Measurements from ENCODE around the gene LPP.
A peak's percentile ranks its signal among the peaks of the same experiment; 100 is the strongest.

LPP gene

DNA sequence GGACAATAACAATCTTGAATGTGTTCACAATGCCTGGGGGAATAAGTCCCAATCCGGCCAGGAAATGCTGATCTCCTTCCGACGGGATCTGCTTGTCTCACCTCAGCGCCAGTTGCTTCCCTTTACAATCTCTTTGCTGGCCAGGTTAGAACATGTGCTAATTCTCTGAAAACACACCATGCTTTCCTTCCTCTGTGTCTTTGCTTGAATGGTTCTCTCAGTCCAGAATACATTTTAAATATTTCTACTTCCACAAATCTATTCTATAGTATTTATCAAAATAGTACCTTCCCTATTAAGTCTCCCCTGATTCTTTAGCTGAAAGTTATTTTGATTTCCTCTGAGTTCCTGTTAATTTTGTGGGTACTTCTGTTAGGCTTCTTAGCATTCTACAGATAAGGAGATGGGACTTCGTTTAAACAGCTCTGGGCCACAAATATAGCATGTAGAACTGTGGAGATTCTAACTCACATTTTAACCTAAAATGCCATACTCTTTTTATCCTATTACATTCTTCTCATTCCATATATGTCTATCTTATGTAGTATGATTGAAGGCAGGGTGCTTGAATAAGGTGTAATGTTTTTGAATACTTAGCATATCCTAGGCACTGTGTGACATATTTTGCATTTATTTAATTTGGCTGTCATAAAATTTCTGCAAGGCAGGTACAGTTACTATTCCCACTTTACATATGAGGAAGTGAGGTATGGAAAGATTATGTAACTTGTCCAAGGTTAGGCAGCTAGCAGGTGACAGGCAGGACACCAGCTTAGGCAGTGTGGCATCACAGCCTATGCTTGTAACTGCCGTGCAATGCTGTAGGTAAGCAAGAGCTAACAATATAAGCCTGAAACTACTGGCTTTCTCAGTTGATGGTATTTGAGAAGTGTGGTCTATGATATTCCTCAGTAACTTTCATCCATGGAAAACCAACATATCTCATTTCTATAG lies 299.8 kb downstream of the LPP start:
- no peak for DNase-seq

DNA sequence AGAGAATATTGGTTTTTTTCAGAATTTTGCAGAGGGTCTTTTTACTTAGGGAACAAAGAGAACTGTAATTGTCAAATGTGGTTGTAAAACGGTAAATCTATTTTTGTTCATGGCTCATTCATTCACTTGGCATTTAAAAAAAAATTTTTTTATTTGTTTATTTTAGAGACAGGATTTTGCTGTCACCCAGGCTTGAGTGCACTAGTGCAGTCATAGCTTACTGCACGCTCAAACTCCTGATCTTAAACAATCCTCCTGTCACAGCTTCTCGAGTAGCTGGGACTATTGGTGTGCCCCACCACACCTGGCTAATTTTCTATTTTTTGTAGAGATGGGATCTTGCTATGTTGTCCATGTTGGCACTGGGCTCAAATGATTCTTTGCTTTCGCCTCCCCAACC lies 301.8 kb downstream of the LPP start:
- DNase-seq: no peak

DNA sequence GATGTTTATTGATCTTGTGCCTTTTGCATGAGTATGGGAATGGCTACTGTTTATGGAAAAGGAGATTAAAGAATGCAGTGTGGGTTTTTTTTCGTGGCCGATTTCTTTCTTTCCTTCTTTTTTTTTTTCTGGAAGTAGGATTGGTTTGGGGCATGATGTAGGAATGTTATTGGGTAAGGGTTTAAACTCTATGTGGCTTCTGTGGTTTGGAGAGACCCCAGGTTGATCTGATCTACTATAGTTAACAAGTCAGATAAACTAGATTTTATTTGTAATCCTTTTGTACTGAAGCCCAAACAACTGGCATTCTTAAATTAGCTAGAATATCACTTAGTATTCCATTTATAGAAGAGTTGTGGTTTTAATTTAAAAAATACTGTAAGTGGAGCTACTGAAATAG lies 304.8 kb downstream of the LPP start:
- DNase-seq: no peak

DNA sequence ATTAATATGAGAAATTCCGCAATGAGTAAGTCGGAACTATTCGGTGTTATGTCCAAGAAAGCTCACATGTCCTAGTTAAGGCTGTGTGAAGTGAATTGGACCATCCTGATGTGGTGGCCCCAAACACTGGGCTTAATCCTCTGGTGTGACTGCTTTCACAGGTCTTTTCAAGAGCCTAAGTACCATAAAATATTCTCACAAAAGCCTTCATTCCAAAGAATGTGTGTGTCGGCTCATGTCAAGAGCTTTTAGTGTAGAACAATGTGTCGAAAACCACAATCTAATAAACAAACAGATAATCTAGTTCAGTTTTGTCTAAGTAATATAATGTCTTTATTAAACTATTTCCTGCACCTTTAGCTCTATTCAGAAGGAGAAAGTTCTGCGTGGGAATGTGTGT lies 311.4 kb downstream of the LPP start:
- DNase-seq: no peak

DNA sequence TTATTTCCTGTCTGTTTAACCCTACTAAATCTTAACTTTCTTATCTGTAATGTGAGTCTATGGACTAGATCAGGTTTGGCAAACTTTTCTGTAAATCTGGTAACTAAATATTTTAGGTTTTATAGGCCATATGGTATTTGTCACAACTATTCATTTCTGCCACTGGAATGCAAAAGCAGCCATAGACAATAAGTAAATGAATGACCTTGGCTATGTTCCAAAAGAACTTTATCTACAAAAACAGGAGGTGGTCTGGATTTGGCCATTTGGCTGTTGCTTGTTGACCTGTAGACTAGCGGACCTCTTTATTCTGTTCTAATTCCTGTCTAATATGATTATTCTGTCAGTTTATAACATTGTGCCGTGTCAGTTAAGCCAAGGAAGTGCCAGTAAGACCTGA lies 314.2 kb downstream of the LPP start:
- no peak for DNase-seq

DNA sequence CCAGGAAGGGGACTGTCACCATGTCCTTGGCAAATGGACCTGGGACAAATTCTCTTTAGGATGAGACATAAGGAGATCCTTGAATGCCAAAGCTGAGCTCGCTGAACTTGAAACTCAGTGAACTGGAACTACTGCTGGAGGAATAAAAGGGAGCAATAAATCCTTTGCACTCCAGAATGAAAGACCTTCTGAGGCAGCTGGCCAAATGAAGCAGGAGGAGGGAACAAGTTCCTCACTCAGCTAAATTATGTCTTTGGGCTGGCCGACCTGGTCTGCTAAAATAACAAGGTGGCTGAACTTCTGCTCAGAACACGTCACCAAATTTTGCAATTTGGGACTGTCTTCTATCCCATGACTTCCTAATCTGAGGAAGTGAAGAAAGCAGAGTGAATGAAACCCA lies 314.7 kb downstream of the LPP start:
- no peak for DNase-seq

DNA sequence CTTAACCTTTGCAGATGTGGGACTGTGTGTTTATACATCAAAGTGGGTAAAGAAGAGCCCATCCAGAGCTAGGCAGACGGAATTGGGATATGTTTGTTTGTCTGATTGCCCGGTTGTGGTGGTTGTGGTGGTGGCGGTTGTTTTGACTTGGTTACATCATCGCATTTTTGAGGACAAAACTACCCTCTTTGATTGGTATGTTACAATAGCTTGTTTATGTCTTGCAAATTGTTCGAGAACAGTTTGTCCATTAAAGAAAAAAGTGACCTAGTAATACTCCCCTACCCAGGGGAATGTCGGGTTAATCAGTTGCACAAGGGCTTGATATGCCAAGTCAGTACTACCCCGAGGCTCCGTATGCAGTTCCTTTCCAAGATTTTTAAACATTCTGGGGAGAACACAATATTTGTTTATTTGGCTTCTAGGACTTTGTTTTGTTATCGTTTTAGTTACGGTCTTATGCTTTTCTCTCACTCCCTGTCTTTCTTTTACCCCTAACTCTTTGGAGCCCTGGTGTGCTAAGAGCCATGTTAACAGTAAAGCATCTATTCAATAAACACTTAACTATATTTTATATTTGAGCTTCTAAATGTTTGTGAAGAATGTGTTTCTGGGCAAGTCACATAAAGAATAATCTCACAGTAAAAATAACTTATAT lies 315.4 kb downstream of the LPP start:
- no peak for DNase-seq

DNA sequence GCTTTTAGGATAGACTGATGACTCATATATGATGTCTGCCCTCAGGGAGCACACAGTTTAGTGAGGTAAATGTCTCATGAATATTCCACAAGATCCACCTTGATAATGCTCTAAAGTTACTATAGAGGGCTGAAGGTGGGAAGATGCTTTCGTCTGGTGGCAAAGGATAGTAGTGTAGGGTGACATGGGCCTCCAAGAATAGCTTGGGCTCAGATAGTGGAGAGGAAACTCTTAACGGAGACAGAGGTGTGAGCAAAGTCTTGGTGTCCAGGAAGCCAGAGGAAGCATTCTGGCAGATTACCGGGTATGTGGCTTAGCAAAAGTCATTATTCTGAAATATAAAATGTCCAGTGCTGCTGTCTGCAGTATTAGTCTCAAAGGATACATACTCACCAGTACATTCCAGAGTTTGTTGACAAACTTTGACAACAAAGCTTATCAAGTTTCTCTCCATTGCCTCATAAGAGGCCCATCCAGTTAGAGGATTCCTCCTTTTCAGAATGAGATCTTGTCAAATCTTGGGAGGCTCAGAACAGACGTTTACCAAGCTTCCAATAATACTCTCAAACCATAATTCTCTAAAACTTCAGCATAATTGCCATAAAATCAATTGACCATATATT lies 316.7 kb downstream of the LPP start:
- no peak for DNase-seq

DNA sequence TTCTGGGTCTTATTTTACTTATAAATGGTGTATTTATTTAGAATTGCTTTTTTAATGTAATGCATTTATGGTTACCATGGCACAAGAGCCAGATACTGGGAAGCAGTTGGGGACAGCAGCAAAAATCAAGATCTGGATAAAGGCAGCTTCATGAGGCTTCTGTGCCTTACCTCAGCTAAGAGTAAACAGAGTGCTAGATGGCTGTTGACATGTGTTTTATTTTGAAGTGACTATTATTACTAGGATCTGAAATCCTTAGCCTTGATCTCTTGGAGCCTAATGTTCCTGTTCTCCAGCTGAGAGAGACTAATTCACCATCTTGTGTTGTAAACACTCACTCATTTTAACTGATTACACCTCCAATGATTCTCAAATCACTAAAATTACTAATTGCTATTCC lies 317.8 kb downstream of the LPP start:
- DNase-seq: no peak

DNA sequence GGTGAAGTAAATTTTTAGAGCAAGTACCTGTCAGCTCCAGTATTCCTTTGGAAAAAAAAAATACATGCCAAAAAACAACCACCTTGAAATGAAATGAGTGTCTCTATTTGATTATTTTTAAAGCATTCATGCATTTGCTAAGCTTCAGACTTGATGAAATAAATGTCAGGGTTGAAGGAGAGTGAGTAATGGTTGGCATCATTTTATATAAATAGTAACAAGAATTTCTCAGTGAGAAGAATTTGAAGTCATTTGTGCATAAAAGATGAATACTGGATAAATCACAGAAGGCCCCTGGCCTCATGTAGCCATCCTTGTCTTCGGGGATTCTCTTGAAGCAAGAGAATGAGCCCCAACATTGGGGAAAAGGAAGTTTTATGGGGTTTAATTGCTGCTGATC lies 318.4 kb downstream of the LPP start:
- no peak for DNase-seq

DNA sequence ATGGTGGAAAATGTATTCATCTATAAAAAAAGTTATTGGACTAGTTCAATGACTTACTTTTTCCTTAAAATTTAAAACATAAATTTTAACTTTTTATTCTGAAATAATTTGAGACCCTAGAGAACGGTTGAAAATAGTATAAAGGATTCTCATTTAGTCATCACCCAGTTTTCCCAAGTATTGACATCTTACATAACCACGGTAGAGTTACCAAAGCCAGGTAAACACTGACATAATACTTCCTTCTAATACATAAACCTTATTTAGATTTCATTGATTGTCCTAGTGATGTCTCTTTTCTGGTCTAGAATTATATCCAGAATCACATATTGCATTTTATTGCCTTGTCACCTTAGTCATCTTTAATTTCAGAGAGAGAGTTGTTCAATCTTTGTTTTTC lies 319.1 kb downstream of the LPP start:
- no peak for DNase-seq

DNA sequence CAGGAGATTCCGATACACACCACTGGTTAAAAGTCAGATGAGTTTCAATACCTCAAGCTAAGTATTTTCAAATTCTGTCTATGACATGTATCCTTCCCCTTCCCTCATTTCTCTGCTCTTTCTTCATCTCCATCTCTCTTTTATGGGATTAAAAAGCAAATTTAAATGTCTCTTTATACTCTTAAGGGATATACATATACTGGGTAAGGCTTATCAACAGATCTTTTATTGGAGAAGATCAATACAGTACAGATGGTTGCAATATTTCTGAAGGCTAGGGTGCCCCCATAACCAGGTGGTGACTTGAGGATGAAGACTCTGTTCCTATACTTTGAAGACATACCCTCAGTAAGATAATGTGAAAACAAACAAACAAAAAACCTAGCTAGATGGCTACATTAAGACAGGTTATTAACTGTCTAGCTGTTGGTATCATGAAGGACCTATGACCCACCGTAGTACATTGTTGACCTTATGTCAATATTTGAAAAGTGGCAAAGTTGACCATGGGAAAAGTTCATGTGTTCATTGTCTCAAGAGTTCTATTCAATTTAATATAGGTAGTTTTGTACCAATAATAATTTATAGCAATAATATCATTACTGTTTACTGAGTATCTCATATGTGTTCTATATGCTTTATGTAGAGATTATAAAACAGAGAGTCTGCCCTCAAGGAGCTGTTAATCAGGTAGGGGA lies 319.8 kb downstream of the LPP start:
- DNase-seq: no peak

DNA sequence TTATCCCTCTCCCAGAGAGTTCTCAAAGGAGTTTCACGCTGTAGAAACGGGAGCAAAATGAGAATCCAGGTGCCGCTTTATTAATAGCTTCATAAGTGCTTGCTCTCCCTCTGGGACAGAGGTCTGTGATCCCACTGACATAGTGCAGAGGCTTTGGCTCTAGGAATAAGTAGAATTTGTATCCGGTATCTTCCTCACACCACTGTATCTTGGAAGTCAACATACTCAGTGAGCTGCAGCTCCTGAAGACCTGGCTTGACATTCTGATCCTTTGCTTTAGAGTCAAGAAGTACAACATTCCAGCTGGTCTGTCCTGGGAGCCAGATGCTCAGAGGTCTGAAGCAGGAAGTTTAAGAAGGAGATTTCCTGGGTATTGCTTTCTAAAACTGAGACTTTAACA lies 323.0 kb downstream of the LPP start:
- DNase-seq: peak; percentile 10

DNA sequence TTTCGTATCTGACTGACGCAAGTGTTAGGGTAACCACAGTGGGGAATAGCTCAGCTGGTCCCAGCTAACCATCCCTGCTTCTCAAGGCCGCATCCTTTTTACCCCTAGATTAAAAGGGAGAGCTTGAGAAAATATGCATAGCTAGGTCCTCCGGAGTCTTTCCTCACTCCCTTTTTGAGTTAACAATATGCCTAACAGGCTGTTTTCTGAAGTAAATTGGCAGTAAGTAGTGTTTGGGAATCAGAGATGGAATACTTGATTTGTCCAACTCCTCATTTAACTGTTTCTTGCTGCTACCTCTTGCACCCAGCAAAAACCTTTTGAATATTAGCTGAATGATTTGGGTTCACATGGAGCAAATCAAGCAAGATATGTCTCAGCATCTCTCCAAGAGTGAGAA lies 326.1 kb downstream of the LPP start:
- DNase-seq: no peak

DNA sequence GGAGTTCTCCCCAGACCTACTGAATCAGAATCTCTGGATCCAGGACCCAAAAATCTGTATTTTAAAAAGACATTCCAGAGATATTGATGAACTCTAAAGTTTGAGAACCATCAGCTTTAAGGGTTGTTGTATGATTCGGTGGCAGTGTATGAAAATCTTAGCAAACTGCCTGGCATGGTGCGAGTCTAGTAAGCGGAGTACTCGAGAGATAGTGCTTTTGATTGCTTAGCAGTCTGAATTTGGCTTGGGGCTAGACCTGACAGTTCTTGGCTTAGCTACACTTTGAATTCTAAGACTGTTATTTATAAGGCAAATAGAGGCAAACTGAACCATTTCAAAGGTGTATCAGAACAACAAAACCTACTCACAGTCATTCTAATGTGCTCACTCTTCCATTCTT lies 329.0 kb downstream of the LPP start:
- DNase-seq: no peak

DNA sequence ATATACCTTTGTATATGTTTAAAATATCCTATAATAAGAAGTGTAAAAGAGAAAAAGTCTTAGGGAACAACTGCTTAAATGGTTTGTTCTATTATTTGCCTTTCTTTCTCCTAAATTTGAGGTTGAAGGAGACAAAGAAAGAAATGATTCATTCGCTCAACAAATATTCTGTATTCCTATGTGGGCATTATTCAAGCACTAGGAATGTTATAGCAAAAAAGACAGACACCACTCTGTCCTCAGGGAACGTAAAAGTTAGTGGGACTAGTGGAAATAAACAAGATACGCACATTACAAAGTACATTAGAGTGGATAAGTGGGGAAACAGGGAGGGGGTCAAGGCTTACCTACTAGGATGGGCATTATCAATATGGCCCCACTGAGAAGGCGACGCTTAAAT lies 332.2 kb downstream of the LPP start:
- no peak for DNase-seq

DNA sequence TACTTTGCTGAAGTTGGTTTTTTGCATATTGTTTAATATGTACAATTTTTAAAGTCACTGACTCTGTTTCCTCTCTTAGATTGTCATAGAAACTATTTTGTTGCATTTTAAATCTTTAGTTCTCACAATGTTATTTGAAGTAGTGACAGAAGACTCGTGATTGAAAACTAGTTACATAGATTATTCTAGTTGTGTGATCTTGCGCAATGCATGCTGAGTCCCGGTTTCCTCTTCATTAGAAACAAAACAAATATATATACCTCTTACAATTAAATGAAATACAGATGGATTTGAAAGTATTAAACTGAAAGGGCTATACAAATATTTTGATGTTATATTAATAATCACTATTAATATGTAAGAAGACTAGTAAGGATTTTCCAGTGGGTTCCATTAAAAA lies 333.0 kb downstream of the LPP start:
- no peak for DNase-seq

DNA sequence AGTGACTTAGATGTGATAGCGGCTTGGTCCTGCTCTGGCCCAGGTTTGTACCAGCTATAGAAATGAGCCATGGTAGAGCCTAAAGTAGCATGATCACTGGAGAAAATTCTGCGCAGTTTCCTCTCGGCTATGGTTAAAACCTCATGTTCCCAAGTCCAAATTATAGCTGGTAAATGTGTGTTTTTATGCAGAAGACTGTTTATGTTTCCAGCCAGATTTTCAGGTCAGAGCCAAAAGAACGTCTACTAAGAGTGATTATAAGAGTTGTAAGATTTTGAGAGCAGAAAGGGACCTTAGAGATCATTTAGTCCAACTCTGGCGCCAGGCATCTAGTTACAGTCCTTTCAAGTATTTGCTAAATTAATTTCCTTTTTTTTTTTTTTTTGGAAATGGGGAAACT lies 333.7 kb downstream of the LPP start:
- no peak for DNase-seq

DNA sequence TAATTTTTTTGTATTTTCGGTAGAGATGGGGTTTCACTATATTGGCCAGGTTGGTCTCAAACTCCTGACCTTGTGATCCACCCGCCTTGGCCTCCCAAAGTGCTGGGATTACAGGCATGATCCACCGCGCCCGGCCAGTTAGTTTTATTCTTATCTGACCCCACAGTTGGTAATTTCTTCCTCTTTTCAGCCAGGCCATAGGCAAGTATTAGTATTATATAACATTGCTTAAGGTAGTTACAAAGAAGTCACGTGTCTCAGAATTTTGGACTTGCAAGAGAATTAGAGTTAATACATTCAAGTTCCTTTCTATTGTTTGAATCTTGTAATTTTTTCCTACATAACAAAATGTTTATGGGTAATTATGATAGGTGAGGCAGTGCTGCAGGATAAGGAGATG lies 334.8 kb downstream of the LPP start:
- DNase-seq: no peak

DNA sequence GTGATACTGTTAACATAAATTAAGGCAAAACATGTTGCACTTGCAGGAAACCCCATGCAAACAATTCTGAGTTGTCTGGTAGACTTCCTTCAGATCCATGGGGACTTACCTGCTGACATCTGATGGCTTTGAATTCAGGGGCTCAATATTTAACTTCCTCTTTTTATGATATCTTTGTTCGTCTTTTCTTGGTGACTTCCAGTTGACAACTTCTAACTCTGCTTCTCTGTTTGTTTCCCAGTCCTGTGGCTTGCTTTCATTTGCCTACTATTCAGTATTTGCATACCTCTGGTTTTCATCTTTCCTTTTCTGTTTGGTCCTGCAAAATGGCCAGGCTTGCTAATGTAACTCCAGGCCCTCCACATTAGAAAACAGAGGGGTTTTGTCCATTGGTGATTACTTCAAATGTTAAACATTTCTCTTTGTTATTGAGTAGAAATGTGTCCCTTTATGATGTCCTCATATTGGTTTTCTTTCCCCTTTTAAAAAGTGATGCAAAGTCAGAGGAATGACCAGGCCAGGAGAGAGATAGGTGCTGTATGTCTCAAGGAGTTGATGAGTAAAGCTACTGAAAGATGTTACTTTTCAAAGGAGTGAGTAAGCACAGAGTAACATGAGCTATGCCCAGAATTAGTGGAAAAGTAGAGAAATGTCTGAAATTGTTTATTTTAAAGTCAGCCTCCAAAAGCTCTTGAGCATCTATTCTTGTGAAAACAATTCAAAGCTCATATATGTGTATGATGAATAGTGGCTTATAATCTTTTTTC lies 335.9 kb downstream of the LPP start:
- DNase-seq: no peak

DNA sequence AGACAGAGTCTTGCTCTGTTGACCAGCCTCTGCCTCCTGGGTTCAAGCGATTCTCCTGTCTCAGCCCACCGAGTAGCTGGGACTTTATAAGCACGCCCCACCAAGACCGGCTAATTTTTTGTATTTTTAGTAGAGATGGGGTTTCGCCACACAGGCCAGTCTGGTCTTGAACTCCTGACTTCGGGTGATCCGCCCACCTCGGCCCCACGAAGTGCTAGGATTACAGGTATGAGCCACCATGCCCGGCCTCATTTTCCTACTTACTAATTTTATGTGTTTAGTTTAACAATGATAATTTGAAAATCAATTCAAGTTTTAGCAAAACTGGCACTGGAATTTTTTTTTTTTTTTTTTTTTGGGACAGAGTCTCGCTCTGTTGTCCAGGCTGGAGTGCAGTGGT lies 336.5 kb downstream of the LPP start:
- DNase-seq: no peak

DNA sequence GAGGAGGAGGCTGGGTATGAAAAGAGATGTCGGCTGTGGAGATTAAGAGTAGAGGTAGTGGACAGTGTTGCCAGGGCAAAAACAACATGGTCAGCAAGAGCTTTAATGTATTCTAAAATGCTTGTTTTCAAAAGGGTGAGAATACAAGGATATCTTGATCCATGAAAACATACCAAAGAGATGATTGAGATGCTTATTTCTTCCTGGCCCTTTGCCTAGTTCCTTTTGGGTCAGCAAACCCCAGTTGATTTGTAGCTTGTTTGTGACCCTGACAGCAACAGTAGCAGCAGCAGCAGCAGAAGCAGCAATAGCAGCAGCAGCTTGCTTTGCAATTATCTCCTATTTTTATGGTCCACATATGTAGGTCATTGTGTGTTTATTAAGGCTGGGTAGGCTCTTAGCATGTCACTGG lies 337.3 kb downstream of the LPP start:
- DNase-seq: peak; percentile 10

DNA sequence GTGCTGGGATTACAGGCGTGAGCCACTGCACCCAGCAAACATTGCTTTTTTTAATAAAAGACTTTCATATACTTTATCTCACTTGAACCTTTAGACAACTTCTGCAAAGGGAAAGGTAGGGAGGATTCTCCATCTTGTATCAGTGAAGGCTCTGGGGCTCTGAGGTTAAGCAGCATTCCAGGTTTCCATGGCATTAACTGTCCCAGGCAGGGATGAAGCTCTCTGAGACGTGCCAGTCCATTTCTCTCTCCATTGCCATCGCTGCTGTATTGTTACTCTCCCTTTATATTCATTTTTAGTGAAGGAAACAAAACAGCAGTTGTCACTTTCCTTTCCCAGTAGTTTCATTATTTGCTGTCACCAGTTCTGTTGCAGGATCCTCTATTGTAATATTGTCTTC lies 342.4 kb downstream of the LPP start:
- DNase-seq: no peak
